Measurements from ENCODE around the gene DDX17. TPM values are rescaled to one million over a fixed set of nuclear protein-coding genes. Genes with fewer than 3 reads are reported as not detected.
A peak's percentile ranks its signal among the peaks of the same experiment; 100 is the strongest.

DDX17 gene
- total RNA-seq, 4 donors from 2014 or later: 108 to 329 (median 206) TPM

GRCh38 chr22:38487946-38488345 lies 18.2 kb downstream of the DDX17 start:
- peaks cover 9 to 11% of the 10 kb centered on the region in 2 donors for H3K4me1 ChIP-seq
- H3K9me3 ChIP-seq: no peaks in the 10 kb centered on the region
- no peak for DNase-seq
- peaks cover 24 to 100% of the 10 kb centered on the region in 2 donors for H3K36me3 ChIP-seq
- TF ChIP-seq CTCF (IDR thresholded peaks at IDR 0.05 in 4 of 5, conservative IDR thresholded peaks at IDR 0.05 in 1 of 5) (no peak), POLR2A (IDR thresholded peaks at IDR 0.05) (no peak)
- no peak for ATAC-seq
- H3K4me3 ChIP-seq: no peak overlapping the region
- no peaks in the 10 kb centered on the region for H3K27me3 ChIP-seq
- intact Hi-C loops (cut with DNase I; ENCODE audit: low total_unique reads) (no loop called here), in situ Hi-C loops (cut with MboI; ENCODE audit: low sequenced_read_pairs in 4 of 4) (no loop called here)
- H3K27ac ChIP-seq: peak overlapping the region in 1 of 4 donors; percentile 11

DNA sequence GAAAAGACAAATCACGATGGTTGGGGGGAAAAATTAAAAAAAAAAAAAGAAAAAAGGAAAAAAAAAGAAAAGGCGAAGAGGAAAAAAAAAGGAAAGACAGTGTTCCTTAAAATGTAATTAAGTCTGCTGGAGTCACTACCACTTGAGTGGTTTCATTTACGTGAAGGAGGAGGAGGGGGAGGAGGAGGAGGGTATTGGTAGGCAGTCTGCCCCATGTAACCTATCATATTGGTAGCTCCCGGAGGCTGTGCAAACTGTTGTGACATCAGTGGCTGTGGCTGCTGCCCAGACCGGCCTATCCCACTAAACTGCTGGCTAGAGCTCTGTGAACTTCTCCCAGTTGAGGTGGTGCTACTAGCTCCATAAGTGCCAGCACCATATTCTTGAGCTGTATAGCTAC lies 20.3 kb downstream of the DDX17 start:
- Histone ChIP-seq H3K4me3 (no peak overlapping the region), H3K9me3 (no peaks in the 10 kb centered on the region), H3K27ac (no peak overlapping the region), H3K4me1 (peaks cover 2 to 3% of the 10 kb centered on the region in 2 donors), H3K36me3 (peaks cover 24 to 100% of the 10 kb centered on the region in 2 donors), H3K27me3 (no peaks in the 10 kb centered on the region)
- TF ChIP-seq POLR2A (IDR thresholded peaks at IDR 0.05) (no peak), CTCF (IDR thresholded peaks at IDR 0.05 in 4 of 5, conservative IDR thresholded peaks at IDR 0.05 in 1 of 5) (no peak)
- DNase-seq (no peak), ATAC-seq (peak in 1 of 2 donors; percentile 49)
- in situ Hi-C loops (cut with MboI; ENCODE audit: low sequenced_read_pairs in 4 of 4) (no loop called here), intact Hi-C loops (cut with DNase I; ENCODE audit: low total_unique reads) (no loop called here)

DNA sequence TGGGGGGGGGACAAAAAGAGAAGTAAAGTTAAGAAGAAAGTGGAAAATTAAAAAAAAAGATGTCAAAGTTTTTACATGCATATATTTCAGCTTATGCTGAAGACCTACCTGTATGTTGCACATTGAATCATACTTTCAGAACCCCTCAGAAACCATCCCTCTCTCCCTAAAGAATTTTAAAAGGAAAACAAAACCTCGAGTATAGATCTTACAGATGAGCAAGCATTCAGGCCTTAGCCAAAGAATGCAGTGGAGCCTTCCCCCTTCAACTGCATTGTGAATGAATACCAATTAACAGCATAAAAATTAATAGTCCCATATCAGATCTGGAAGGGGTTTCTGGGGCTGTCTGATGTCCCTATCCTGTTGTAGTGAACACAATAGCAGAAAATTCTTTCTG lies 21.9 kb downstream of the DDX17 start:
- no peaks in the 10 kb centered on the region for H3K9me3 ChIP-seq
- no peaks in the 10 kb centered on the region for H3K4me1 ChIP-seq
- intact Hi-C loops (cut with DNase I; ENCODE audit: low total_unique reads): no loop called here
- TF ChIP-seq CTCF (IDR thresholded peaks at IDR 0.05 in 4 of 5, conservative IDR thresholded peaks at IDR 0.05 in 1 of 5) (no peak), POLR2A (IDR thresholded peaks at IDR 0.05) (no peak)
- H3K27me3 ChIP-seq: no peaks in the 10 kb centered on the region
- no peak overlapping the region for H3K4me3 ChIP-seq
- DNase-seq (no peak), ATAC-seq (no peak)
- H3K27ac ChIP-seq: no peak overlapping the region
- H3K36me3 ChIP-seq: peaks cover 18 to 85% of the 10 kb centered on the region in 2 donors
- in situ Hi-C loops (cut with MboI; ENCODE audit: low sequenced_read_pairs in 4 of 4): no loop called here

DNA sequence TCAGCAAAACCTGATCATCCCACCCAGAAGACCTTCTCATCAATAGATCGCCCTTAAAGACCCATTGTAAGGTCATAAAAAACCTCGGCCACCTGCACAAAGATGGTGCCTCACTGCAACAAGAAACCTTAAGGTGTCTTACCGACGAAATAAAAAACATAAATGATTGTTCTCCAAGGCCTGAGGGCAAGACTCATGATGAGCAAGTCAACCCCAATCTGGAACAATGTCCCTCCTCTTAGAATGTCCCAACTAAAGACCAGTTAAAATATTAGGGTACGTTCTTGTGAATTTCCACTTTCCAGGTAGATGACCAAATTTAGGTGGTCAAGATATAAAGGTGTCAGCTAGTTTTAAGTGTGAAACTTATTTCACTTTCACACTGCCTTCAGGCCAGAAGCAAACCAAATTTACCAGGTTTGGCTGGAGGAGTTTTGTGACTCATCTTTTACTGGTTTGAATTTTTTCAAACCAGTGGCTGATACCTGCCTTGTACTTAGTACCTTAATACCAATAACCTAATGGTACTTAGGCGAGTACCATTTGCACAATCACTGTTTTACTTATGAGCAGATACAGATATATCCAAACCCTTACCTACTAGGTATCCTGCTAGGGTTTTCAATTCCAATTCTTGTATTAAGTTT lies 23.3 kb downstream of the DDX17 start:
- H3K4me1 ChIP-seq: no peaks in the 10 kb centered on the region
- H3K27me3 ChIP-seq: no peaks in the 10 kb centered on the region
- peaks cover 17 to 70% of the 10 kb centered on the region in 2 donors for H3K36me3 ChIP-seq
- intact Hi-C loops (cut with DNase I; ENCODE audit: low total_unique reads): no loop called here
- no peak for ATAC-seq
- no peak overlapping the region for H3K27ac ChIP-seq
- H3K4me3 ChIP-seq: no peak overlapping the region
- in situ Hi-C loops (cut with MboI; ENCODE audit: low sequenced_read_pairs in 4 of 4): no loop called here
- DNase-seq: no peak
- TF ChIP-seq POLR2A (IDR thresholded peaks at IDR 0.05): no peak
- H3K9me3 ChIP-seq: no peaks in the 10 kb centered on the region

GRCh38 chr22:38481871-38482332 lies 24.2 kb downstream of the DDX17 start:
- TF ChIP-seq POLR2A (IDR thresholded peaks at IDR 0.05): no peak
- no peak for TF ChIP-seq CTCF (IDR thresholded peaks at IDR 0.05 in 4 of 5, conservative IDR thresholded peaks at IDR 0.05 in 1 of 5)
- H3K9me3 ChIP-seq: no peaks in the 10 kb centered on the region
- H3K4me1 ChIP-seq: no peaks in the 10 kb centered on the region
- H3K27ac ChIP-seq: no peak overlapping the region
- intact Hi-C loops (cut with DNase I; ENCODE audit: low total_unique reads) (no loop called here), in situ Hi-C loops (cut with MboI; ENCODE audit: low sequenced_read_pairs in 4 of 4) (no loop called here)
- no peak for ATAC-seq
- H3K4me3 ChIP-seq: no peak overlapping the region
- peaks cover 16 to 62% of the 10 kb centered on the region in 2 donors for H3K36me3 ChIP-seq
- H3K27me3 ChIP-seq: no peaks in the 10 kb centered on the region
- no peak for DNase-seq

All from gastrocnemius medialis (tissue), 4 donors.